Measurements from ENCODE around the gene PDZK1.
"Not testable (repeated sequence)": the region's sequence is repeated elsewhere in the genome, so short reads cannot be mapped to it uniquely, and the experiment has no call there.

PDZK1 gene

DNA sequence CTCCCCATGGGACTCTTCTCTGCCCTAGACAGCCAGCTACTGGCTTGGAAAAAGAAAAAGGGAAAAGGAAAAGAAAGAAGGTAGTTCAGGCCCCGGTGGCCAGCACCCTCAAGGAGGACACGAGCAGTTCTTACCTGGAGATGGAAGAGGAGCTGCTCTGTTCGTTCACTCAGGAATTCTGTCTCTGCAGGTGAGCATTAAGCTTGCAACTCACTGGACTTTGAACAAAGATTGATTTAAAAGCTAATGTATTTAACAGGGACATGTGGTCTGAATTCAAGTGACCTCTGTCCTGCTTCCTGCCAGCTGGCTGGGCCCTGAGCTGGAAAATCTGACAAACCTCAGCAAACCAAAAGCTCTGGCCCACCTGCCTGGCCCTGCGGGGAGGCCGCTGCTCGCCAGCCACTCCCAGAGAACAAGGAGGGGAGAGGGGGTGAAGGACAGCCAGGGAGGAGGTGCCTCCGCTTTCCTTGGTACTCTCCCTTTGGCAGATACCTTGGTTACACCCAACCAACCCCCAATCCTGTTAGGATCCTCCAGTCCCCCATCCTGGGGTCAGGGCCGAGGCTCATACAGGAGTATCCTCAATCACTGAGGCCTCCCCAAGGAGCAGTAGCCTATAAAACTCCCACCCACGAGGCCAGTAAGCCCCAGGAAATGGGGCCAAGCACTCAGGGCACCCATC lies at the start of gene PDZK1:
Gene PDZK1, minus strand, starts transcription at position 186 of the 685 bp plus-strand sequence. CDS start 19,347 bp downstream, outside the sequence.
- DNase-seq (ENCODE audit: low read depth), result no peak

DNA sequence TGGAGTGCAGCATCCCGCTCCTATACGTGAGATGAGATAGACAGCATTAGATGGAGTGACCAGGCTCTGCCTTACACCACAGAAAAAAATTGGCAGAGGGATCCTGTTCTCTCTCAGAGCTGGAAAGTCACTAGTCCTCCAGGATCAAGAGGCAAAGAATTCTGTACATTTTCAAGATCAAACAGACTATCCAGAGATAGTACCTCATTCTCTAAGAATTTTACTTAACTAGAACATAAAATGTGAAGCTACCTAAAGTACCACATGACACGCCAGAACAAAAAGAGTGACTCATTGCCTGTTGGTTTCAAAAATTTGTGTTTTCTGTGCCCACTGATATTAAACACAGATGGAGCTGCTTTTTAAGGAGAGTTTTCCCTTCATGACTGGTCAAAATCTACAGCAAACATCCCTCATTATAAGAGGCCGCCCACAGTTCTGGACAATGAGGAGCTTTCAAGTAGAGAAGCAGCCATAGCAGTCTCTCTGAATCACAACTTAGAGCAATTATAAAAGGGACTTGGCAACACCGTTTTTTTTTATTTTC lies 44.4 kb upstream of the PDZK1 start:
- peak; percentile 55 for DNase-seq (ENCODE audit: low read depth)

DNA sequence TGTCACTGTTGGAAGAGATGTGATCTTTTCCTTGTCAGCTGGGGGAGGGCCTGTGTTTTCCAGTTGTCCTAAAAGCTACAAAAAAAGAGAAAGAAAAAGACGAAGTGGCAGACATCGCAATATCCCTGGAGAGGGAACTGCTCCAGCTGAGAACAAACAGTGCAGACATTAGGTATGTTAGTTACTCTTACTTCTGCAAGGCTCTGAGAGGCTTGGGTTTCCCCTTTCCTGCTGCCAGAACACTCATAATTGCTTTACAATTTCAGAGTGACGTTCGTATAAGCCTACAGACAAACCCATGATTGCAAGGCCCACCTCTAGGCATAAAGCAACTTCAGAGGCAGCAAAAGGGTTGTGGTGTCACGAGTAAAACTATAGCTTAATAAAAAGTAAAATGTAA lies 43.3 kb upstream of the PDZK1 start:
- no peak for DNase-seq (ENCODE audit: low read depth)

DNA sequence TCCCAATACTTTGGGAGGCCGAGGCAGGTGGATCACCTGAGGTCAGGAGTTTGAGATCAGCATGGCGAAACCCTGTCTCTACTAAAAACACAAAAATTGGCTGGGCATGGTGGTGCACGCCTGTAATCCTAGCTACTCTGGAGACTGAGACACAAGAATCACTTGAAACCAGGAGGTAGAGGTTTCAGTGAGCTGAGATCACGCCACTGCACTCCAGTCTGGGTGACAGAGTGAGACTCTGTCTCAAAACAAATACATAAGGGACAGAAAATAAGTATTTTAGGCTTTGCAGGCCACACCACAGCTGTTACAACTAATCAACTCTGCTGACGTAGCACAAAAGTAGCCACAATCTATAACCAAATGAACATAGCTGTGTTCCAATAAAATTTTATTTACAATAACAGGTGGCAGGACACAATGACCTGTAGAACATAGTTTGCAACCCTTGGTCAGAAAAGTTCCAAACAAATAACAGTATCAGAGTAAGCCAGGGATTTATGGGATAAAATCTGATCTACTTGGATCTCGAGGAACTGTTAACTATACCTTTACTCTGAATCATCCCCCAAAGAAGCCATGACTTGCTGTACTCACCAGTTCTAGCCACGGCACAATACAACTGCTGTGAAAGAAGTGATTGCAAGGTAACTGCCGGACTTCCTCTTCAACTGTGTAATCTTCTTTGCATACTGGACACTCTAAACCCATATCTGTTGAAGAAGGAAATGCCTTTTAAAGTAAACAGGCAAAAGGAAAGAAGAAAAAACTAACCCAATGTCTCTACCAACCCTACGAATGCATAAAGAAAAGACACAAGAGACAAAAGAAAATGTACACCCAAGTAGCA lies 40.5 kb upstream of the PDZK1 start:
- DNase-seq (ENCODE audit: low read depth), result no peak

DNA sequence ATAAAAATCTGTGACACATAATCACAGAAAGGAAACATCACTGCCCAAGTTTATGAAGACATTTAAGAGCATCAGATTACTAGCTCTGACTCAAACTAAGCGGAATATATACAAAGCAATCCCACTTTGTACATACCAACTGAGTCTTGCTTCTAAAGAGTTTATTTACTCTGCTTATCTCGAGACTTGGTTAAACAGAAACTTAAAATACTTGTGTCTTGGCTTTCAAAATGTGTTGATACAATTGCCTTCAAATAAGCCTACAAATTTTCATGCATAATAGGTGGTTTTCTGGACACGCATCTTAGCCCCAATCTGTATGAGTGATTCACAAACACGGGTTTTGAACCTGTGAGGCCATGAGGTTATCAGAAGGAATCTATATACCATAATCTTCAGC lies 33.1 kb upstream of the PDZK1 start:
- peak; percentile 11 for DNase-seq (ENCODE audit: low read depth)

DNA sequence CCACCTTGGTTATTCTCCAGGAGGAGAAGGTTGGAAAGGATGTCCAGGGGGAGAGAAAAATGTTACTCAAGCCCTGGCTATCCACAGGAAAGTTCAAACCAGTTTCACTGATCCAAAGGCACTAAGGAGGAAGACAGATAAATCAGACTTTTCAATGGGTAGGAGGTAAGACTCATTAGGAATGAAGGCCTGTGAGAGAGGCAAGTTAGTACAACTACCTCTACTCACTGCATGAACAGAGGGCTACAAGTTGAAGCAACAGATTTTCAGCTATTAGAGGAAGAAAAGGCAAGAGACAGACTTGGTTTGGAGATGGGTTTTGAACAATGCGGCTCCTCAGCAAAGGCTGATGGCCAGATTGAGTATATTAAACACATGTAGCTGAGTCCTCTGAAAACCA lies 29.0 kb upstream of the PDZK1 start:
- DNase-seq (ENCODE audit: low read depth), result no peak

DNA sequence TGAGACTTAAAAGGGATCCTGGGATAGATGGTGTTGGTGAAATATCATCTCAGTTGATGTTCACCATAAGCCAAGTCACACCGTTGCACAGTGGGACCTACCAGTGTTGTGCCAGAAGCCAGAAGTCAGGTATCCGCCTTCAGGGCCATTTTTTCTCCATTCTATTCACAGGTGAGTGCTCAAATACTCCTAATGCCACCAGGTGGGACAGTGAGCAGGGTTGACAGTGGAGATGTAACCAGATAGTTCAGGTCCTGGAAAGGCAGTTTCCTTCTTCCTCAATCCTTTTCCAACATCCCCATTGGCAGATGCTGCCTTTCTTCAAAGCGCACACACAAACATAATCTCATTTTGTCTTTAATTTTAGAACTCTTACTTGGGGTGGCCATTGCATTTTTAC lies 23.7 kb upstream of the PDZK1 start:
- no peak for DNase-seq (ENCODE audit: low read depth)

DNA sequence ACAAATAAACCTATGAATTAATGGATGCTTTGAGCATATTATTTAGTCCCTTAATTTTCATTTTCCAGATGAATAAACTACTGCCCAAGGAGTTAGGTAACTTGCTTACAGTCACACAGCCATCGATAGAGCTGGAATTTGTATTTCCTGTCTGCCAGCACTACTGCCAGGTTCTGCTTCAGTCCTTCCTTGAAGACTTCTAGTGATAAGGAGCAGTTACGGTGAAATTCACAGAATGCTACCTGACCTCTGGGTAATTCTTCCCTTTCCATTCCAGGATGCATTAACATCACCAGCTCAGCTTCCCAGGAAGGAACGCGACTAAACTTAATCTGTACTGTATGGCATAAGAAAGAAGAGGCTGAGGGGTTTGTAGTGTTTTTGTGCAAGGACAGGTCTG lies 23.3 kb upstream of the PDZK1 start:
- DNase-seq (ENCODE audit: low read depth), result no peak

DNA sequence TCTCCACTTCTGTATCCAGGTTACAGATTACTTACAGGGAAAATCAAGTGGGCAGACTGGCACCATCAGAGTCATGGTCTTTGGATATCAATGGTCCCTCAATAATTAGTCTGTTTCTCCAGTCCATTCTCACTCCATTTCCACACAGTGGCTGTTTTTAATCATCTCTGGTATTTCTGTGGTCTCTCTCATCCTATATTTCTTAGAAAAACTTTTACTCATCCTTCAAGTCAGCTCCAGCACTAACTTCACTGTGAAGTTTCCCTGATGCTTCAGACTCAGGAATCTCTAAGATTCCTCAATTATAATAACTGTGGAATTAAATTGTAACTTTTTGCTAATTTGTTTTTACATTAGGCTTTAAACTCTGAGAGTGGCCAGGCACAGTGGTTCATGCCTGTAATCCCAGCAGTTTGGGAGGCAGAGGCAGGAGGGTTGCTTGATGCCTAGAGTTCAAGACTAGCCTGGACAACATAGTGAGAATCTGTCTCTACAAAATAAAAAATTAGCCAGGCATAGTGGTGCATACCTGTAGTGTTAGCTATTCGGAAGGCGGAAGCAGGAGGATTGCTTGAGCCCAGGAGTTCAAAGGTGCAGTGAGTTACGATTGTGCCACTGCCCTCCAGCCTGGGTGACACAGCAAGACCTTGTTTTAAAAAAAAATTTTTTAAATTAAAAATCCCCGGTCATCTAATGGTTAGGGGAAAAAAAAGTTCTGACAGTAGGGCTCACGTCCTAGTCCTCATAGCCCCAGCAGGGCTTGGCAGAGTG lies 22.7 kb upstream of the PDZK1 start:
- DNase-seq (ENCODE audit: low read depth), result no peak

DNA sequence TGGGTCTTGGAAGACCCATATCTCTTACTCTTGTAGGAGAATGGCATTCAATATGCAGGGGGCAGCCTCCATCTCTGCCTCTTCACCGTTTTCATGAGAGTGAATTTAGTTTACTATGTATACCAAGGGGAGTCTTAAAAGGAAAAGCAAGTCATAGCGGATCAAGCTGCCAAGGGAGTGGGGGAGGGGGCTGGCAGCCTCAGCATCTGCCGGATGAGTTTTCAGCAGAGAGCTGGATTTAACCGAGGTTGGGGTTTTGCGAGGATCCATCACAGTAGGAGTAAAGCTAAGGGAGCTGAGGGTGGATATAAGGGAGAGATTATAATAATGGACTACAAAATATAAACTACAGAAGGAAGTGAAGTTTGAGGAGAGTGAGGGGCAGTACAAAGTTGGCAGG lies 22.0 kb upstream of the PDZK1 start:
- DNase-seq (ENCODE audit: low read depth), result no peak

DNA sequence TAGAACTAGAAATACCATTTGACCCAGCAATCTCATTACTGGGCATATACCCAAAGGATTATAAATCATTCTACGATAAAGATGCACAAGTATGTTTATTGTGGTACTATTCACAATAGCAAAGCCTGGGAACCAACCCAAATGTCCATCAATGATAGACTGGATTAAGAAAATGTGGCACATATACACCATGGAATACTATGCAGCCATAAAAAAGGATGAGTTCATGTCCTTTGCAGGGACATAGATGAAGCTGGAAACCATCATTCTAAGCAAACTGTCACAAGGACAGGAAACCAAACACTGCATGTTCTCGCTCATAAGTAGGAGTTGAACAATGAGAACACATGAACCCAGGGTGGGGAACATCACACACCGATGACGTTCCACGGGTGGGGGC lies 19.0 kb upstream of the PDZK1 start:
- DNase-seq (ENCODE audit: low read depth), result not testable (repeated sequence)

DNA sequence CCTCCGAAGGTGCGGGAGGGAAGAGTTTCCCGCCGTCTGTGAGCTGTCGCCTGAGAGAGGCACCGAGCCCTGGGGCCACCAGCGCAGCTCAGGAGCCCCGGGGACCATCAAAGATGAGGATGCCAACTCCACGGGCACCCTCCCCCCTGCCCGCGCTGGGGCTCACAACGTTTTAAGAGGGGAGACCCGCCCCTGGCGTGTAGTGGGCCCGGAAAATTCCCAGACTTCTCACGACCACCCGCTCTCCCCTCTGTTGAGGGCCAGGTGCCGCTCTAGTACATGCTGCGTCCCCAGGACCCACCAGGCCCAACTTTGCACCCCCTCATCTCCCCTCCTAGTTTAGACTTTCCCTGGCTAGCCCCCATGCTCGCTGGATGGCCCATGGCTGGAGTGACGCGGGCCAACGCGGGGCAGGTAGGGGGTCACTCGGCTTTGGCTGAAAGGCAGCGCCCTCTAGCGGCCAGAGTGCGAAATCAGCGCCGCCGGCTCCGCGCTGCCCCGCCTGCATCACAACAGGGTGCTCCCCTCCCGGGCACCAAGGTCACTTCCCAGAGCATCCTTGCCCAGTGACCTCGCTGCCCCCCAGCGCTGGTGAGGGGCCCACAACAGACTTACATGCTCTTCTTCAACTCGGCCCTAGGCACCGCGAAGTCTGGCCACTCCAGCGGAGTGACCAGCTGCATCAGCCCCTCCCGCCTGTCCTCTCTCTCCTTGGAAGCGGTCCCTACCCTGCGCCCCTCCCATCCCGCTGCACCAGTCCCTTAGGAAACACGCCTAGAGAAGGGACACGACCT lies 13.9 kb upstream of the PDZK1 start:
- no peak for DNase-seq (ENCODE audit: low read depth)

DNA sequence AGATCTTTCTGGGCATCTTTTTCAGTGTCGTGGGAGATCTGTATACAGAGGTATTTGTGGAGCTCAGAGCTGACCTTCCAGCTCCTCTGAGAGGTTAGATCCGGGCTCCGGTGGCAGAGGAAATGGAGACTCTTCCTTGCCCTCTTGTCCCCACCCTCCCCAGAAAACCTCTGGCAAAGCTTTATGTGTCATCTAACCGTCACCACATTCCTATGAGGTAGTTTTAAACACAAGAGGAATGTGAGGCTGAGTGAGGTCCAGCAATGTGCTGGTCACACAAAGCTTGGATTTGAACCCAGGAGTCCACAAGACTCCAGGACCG lies 13.3 kb upstream of the PDZK1 start:
- DNase-seq (ENCODE audit: low read depth), result peak; percentile 79

DNA sequence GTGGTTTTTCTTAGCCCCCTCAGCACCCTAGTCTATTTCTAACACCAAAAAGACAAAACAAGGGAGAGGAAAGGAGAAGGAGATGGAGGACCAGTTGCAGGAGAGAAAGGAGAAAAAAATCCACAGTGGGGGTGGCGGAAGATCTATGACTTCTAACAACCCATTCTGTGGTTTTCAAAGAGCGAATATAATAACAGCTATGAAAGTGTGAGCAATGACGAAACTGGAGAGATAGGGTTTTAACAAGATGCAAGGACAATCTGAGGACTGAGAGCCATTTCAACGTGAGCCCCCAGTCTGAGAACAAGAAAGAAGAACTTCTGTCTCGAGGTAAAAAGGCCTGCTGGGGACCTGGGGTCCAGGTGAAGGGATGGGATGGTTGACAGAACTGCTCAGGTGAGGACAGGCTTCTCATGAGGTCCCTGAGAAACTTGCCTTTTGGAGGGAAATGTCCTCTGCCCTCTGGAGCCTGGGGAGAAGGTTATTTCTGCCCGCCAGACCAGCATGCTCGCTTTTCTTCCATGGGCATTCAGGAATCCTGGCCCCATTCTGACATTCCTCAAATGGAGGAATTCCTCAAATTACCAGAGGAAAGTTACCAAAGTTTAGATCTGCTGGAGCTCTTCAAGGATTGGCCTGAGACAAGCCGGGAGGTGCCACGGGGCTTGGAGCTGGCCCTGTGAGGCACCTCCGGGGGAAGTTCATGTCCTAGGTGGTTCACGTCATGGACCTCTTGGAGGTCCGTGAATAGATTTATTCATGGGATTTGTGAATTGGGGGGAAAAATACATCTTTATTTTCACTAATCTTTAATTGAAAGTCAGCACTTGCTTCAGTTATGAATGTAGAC lies 12.3 kb upstream of the PDZK1 start, which contains the start of gene CD160:
Gene CD160, plus strand, starts transcription at position 270 of the 850 bp plus-strand sequence. CDS start 8,829 bp downstream, outside the sequence.
- DNase-seq (ENCODE audit: low read depth), result no peak

DNA sequence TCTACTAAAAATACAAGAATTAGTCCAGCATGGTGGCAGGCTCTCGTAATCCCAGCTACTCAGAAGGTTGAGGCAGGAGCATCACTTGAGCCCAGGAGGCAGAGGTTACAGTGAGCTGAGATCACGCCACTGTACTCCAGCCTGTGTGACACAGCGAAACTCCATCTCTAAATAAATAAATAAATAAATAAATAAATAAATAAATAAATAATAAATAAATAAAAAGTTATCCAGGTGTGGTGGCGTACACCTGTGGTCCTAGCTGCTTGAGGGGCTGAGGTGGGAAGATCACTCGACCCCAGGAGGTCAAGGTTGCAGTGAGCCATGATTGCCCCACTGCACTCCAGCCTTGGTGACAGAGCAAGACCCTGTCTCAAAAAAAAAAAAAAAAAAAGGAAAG lies 11.3 kb upstream of the PDZK1 start:
- DNase-seq (ENCODE audit: low read depth), result not testable (repeated sequence)

DNA sequence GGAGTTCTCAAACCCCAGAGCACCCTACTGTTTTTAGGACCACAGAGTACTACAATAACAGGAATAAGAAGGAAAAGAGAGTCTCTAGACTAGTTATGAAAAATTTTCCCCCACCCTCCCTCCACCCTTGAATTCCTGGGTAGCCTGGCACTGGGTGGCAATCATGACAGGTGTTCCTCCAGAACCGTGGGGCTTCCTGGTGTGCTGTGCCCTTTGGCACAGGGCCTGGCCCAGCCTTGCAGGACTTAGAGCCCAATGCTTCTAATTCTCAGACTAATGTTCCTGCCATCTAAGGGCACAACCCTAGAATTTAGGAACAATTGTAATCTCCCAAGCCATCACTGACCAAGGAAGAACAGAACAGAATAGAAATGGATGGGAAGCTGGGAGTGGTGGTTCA lies 10.7 kb upstream of the PDZK1 start:
- DNase-seq (ENCODE audit: low read depth), result no peak

DNA sequence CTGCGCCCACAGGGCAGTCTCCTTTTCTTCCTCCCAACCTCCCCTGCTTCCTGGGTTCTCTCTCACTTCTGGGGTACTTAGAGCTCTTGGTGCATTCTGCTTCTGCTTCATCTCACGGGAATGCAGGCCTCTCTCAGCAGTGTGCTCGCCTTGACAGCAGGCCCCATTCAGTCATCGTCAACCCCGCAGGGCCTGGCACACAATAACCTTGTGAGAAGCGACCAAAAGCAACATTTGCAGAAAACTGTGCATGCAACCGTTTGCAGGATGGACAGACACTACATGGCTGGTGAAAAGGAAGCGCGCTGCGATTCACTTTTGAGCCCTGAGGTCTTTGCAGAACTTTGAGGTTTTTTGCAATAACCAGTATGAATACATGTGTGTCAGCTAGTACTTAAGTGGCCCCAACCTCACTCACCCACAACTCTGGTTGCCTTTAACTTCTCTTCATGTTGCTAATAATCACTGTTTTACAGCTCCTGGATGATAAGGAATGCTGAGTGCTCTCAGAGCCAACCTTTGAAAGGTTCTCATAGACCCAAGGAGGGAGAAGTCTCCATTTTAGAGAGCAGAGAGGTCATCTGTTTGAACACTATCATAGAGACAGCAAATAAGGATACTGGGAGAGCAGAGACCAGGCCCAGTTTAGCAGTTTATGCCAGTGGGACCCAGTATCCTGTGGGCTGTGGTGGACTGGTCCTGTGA lies 9.6 kb upstream of the PDZK1 start:
- DNase-seq (ENCODE audit: low read depth), result no peak

DNA sequence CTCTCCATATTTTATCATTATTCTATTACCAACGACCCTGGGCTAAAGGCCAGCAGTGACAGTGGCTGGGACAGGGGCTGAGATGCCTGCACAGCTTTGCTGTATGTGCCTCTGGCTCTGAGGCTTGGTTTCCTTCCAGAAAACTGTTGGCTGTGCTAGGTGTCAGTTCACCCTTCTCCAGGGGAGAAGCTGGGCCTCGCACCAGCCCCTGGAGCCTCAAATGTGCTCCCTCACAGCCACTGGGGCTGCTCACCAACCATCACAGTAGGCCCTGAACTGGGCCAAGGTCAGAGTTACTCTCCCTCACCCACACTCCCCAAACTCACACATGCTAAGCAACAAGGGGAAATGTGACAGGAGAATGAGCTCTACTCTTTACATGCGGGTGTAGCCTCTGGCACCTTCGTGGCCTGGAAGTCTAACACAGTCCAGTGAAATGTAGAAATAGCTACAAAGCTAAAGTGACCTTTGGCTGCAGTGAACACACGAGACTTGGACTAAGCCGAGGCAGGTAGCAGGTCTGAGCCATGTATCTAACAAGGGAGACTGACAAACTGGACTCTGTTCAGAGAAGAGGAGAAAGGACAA lies 7.5 kb upstream of the PDZK1 start:
- no peak for DNase-seq (ENCODE audit: low read depth)

DNA sequence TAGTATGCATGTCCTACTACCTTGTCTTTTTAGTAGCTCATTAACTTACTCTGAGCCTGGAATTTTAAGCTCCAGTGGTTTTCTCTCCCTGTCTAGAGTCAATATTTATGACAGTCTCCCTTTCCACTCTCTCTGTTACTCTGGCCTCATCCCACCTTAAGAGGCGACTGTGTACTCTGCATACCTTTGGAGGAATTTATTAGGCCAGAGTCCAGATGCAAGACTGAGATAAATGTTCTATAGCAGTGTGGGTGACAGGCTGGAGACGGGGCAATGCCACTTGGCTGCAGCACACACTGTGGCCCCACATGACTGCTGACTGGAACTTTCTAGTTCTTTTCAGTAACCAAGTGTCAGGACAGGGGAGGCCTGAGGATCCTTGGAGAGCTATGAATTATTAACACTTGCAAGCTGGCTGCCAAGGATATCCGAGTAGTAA lies 4.1 kb upstream of the PDZK1 start:
- no peak for DNase-seq (ENCODE audit: low read depth)
